ENCODE data around the gene BAHCC1.
A peak's percentile ranks its signal among the peaks of the same experiment; 100 is the strongest.

DNA sequence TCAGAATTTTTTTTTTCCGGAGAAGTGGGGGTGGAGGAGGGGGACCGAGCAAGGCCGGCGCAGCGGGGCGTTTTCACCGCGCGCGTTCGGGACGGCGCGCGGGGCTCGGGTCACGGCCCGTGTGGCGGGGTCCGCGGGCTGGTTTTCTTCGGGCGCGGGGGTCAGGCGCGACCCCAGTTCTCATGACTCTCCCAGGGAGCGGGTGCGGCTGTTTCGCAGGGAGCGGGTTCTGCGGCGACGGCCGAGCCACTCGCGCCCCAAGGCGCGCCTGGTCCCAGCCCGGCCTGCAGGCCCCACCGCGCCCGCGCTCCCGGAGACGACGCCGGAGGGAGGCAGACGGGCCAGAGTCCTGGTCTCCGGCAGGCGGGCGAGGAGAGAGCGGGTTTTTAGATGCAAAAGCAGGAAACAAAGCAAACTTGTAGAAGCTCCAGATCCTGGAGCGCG lies 1.0 kb downstream of the BAHCC1 start:
- TF ChIP-seq SMAD3 (CRISPR knock-in tag; IDR thresholded peaks at IDR 0.05; ENCODE audit: borderline replicate concordance) (no peak), TCF7 (CRISPR knock-in tag; IDR thresholded peaks at IDR 0.05; ENCODE audit: low read depth) (no peak), IRF2 (CRISPR knock-in tag; IDR thresholded peaks at IDR 0.05; ENCODE audit: borderline replicate concordance, low read depth) (no peak), KAT7 (CRISPR knock-in tag; IDR thresholded peaks at IDR 0.05; ENCODE audit: borderline replicate concordance) (peak; percentile 26; the same call in 1 of the 2 replicates), SMAD4 (CRISPR knock-in tag; IDR thresholded peaks at IDR 0.05) (no peak), MYBL2 (CRISPR knock-in tag; IDR thresholded peaks at IDR 0.05) (0 out of 2 replicates have a peak, but pooled peaks have one; percentile 30)
- TF ChIP-seq, protein P1, sequence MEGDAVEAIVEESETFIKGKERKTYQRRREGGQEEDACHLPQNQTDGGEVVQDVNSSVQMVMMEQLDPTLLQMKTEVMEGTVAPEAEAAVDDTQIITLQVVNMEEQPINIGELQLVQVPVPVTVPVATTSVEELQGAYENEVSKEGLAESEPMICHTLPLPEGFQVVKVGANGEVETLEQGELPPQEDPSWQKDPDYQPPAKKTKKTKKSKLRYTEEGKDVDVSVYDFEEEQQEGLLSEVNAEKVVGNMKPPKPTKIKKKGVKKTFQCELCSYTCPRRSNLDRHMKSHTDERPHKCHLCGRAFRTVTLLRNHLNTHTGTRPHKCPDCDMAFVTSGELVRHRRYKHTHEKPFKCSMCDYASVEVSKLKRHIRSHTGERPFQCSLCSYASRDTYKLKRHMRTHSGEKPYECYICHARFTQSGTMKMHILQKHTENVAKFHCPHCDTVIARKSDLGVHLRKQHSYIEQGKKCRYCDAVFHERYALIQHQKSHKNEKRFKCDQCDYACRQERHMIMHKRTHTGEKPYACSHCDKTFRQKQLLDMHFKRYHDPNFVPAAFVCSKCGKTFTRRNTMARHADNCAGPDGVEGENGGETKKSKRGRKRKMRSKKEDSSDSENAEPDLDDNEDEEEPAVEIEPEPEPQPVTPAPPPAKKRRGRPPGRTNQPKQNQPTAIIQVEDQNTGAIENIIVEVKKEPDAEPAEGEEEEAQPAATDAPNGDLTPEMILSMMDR (IDR thresholded peaks at IDR 0.05): no peak
- TF ChIP-seq, protein P2, sequence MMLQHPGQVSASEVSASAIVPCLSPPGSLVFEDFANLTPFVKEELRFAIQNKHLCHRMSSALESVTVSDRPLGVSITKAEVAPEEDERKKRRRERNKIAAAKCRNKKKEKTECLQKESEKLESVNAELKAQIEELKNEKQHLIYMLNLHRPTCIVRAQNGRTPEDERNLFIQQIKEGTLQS (CRISPR knock-in tag; conservative IDR thresholded peaks at IDR 0.05): no peak
- TF ChIP-seq, protein P3, sequence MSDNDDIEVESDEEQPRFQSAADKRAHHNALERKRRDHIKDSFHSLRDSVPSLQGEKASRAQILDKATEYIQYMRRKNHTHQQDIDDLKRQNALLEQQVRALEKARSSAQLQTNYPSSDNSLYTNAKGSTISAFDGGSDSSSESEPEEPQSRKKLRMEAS (CRISPR knock-in tag; IDR thresholded peaks at IDR 0.05): no peak
